Activated CD4-positive, alpha-beta T cell treated with anti-CD3 and anti-CD28 coated beads, Interleukin-2, amount 50 U/mL, for 1 hour (primary cell): ENCODE data around the gene ZNF148.

Experiments
- DNase-seq: peaks from one replicate; pipeline ENCODE4 v3.0.0-alpha.2; 2020

ZNF148 gene

GRCh38 chr3:125186261-125186787, 188.8 kb downstream of the ZNF148 start:
- no peak for DNase-seq

- DNase-seq: no peak
These were observed 189.3 kb downstream of the ZNF148 start for GRCh38 chr3:125185805-125186204.

- no peak for DNase-seq
These were observed 195.3 kb downstream of the ZNF148 start for GRCh38 chr3:125179884-125180240.

- no peak for DNase-seq
These were observed 195.8 kb downstream of the ZNF148 start for GRCh38 chr3:125179143-125179883.

GRCh38 chr3:125177746-125178145, 197.4 kb downstream of the ZNF148 start:
- no peak for DNase-seq
